GM23248 (cell line): ENCODE results near the gene GYS1. TPM values are rescaled to one million over a fixed set of nuclear protein-coding genes. Genes with fewer than 3 reads are reported as not detected.
A peak's percentile ranks its signal among the peaks of the same experiment; 100 is the strongest.

Source experiments
- DNase-seq: peaks from one replicate; pipeline ENCODE4 v3.0.0-alpha.2; 2015
- H2AFZ ChIP-seq: fragments of 200-600 bp; sonication (generic); 2 replicates; pipeline ENCODE4 v1.6.1; 2016; ENCODE audit warnings: antibody characterized with exemption
- H3F3A ChIP-seq: fragments of 200-600 bp; sonication (generic); 2 replicates; pipeline ENCODE4 v1.6.1; 2016; ENCODE audit warnings: mild to moderate bottlenecking, antibody characterized with exemption, mixed run types; ENCODE audit not compliant: insufficient read depth
- H3K27ac ChIP-seq: fragments of 200-600 bp; sonication (generic); 2 replicates; pipeline ENCODE4 v1.5.1; 2016; ENCODE audit warnings: mild to moderate bottlenecking
- H3K27me3 ChIP-seq: fragments of 200-600 bp; sonication (generic); replicated peaks from 2 replicates; pipeline ENCODE4 v1.6.1; 2016; ENCODE audit warnings: mild to moderate bottlenecking; ENCODE audit not compliant: insufficient read depth
- H3K36me3 ChIP-seq: fragments of 200-600 bp; sonication (generic); 2 replicates; pipeline ENCODE4 v1.6.1; 2016; ENCODE audit warnings: low read depth, mild to moderate bottlenecking
- H3K4me1 ChIP-seq: fragments of 200-600 bp; sonication (generic); 2 replicates; pipeline ENCODE4 v1.6.1; 2016; ENCODE audit warnings: mild to moderate bottlenecking; ENCODE audit not compliant: insufficient read depth
- H3K4me2 ChIP-seq: fragments of 200-600 bp; sonication (generic); one replicate; pipeline ENCODE4 v1.6.1; 2016; ENCODE audit warnings: mild to moderate bottlenecking; ENCODE audit not compliant: unreplicated experiment
- H3K4me3 ChIP-seq: fragments of 200-600 bp; sonication (generic); 2 replicates; pipeline ENCODE4 v1.5.1; 2016; ENCODE audit warnings: mild to moderate bottlenecking
- H3K79me2 ChIP-seq: fragments of 200-600 bp; sonication (generic); 2 replicates; pipeline ENCODE4 v1.6.1; 2016; ENCODE audit warnings: mild to moderate bottlenecking; ENCODE audit not compliant: insufficient read depth
- H3K9ac ChIP-seq: fragments of 200-600 bp; sonication (generic); 2 replicates; pipeline ENCODE4 v1.6.1; 2016; ENCODE audit warnings: mild to moderate bottlenecking
- H3K9me2 ChIP-seq: fragments of 200-600 bp; sonication (generic); 2 replicates; pipeline ENCODE4 v1.6.1; 2016; ENCODE audit warnings: mixed run types, mild to moderate bottlenecking, moderate library complexity; ENCODE audit not compliant: insufficient read depth
- H3K9me3 ChIP-seq: fragments of 200-600 bp; sonication (generic); one replicate; pipeline ENCODE4 v1.6.1; 2017; ENCODE audit warnings: low read depth
- H4K20me1 ChIP-seq: fragments of 200-600 bp; sonication (generic); 2 replicates; pipeline ENCODE4 v1.6.0; 2016; ENCODE audit not compliant: insufficient read depth
- EZH2 ChIP-seq: fragments of 200-600 bp; sonication (generic); IDR thresholded peaks from 2 replicates; pipeline ENCODE4 v1.6.1; 2018; ENCODE audit warnings: antibody characterized with exemption, mild to moderate bottlenecking; ENCODE audit not compliant: insufficient read depth, poor library complexity, severe bottlenecking
- EZH2phosphoT487 ChIP-seq: fragments of 200-600 bp; sonication (generic); IDR thresholded peaks from 2 replicates; pipeline ENCODE4 v1.6.1; 2018; ENCODE audit warnings: antibody characterized with exemption, moderate library complexity, mild to moderate bottlenecking, low read depth; ENCODE audit not compliant: insufficient read depth
- WGBS, 2 experiments: methylation state at CpG; one replicate each; pipeline ENCODE4 v1.1.6; 2015 to 2017; ENCODE audit warnings: low lambda C conversion rate in 2 of 2, low coverage in 1 of 2; ENCODE audit errors: missing lambda C conversion rate in 2 of 2; 5-methylcytosine and 5-hydroxymethylcytosine counted together
- in situ Hi-C: fragments of 300-500 bp; cut with MboI; formaldehyde crosslinking; loops from 2 replicates; pipeline ENCODE4 v1.15.0; 2020
- polyA plus RNA-seq: library from polyadenylated mRNA; unstranded; fragments of >200 nt; fragmentation: Nextera tagmentation; extraction: Ambion mirVana; gene quantifications from 2 replicates; pipeline ENCODE4 v1.2.1, GENCODE V29; 2016
- total RNA-seq: library from RNA; depleted of rRNA; stranded (reverse); fragments of >200 nt; shearing (Covaris generic); gene quantifications from 2 replicates; pipeline ENCODE4 v1.2.3, GENCODE V29; 2014

Gene GYS1
- total and polyA plus RNA-seq, 2 experiments from 2014 or later: 78.4 to 85.6 TPM

- Histone ChIP-seq H3K79me2 (no peaks in the 10 kb centered on the region), H3K27me3 (no peaks in the 10 kb centered on the region), H3K9ac (no peak overlapping the region), H2AFZ (no peak overlapping the region), H3K4me3 (no peak overlapping the region), H3K4me1 (peaks cover 9% of the 10 kb centered on the region), H3K9me2 (no peaks in the 10 kb centered on the region), H4K20me1 (no peaks in the 10 kb centered on the region), H3F3A (no peaks in the 10 kb centered on the region), H3K27ac (no peak overlapping the region), H3K36me3 (no peaks in the 10 kb centered on the region), H3K4me2 (no peak overlapping the region), H3K9me3 (no peaks in the 10 kb centered on the region)
- WGBS, 2 experiments: 89 to 91% methylated on average over 29 to 32 of the region's 32 CpGs
- DNase-seq: peak; percentile 23
- in situ Hi-C loops: no loop called here
- TF ChIP-seq EZH2 (no peak), EZH2phosphoT487 (no peak)
Measured at GRCh38 chr19:49014123-49014869, 21.2 kb upstream of the GYS1 start.

- Histone ChIP-seq H3K9me2 (no peaks in the 10 kb centered on the region), H3K79me2 (no peaks in the 10 kb centered on the region), H2AFZ (no peak overlapping the region), H3K27ac (no peak overlapping the region), H3K27me3 (no peaks in the 10 kb centered on the region), H3K4me2 (no peak overlapping the region), H4K20me1 (no peaks in the 10 kb centered on the region), H3F3A (no peaks in the 10 kb centered on the region), H3K9me3 (no peaks in the 10 kb centered on the region), H3K4me3 (no peak overlapping the region), H3K4me1 (no peaks in the 10 kb centered on the region), H3K9ac (no peak overlapping the region), H3K36me3 (peaks cover 3% of the 10 kb centered on the region; the same call in 1 of the 2 replicates)
- 82 to 92% methylated on average over 12 to 17 of the region's 17 CpGs for WGBS, 2 experiments
- in situ Hi-C loops: no loop called here
- TF ChIP-seq EZH2phosphoT487 (no peak), EZH2 (no peak)
- no peak for DNase-seq
Measured at GRCh38 chr19:49011194-49011593, 18.1 kb upstream of the GYS1 start.

DNA sequence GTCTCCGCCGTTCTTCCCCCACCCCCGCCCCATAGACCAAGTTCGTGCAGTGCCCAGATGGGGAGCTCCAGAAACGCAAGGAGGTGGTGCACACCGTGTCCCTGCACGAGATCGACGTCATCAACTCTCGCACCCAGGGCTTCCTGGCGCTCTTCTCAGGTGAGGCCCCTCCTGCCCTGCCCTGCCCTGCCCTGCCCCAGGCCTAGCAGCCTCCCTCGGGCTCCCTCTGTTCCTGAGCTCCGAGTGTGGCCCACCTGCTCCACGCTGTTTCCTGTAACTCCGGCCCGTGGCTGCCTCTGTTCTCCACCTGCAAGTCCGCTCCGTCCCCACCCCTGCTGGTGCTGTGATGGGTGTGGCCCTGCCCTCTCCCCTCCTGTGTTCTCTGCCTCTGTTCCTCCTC, 17.3 kb upstream of the GYS1 start:
- Histone ChIP-seq H3K4me2 (no peak overlapping the region), H3K27me3 (no peaks in the 10 kb centered on the region), H3K9me2 (no peaks in the 10 kb centered on the region), H3K4me1 (no peaks in the 10 kb centered on the region), H3K79me2 (no peaks in the 10 kb centered on the region), H3K9ac (no peak overlapping the region), H3K9me3 (no peaks in the 10 kb centered on the region), H2AFZ (no peak overlapping the region), H4K20me1 (no peaks in the 10 kb centered on the region), H3K4me3 (no peak overlapping the region), H3F3A (no peaks in the 10 kb centered on the region), H3K27ac (no peak overlapping the region), H3K36me3 (peaks cover 3% of the 10 kb centered on the region; the same call in 1 of the 2 replicates)
- no peak for DNase-seq
- TF ChIP-seq EZH2: no peak
- TF ChIP-seq EZH2phosphoT487: no peak
- 80 to 86% methylated on average over 15 to 18 of the region's 18 CpGs for WGBS, 2 experiments
- in situ Hi-C loops: no loop called here

- in situ Hi-C loops: no loop called here
- DNase-seq: no peak
- no peak overlapping the region for H2AFZ ChIP-seq
- H3K9ac ChIP-seq: no peak overlapping the region
- no peaks in the 10 kb centered on the region for H3K79me2 ChIP-seq
- H3K9me3 ChIP-seq: no peaks in the 10 kb centered on the region
- no peak overlapping the region for H3K4me3 ChIP-seq
- no peaks in the 10 kb centered on the region for H3K9me2 ChIP-seq
- no peaks in the 10 kb centered on the region for H3K4me1 ChIP-seq
- no peaks in the 10 kb centered on the region for H4K20me1 ChIP-seq
- H3K27me3 ChIP-seq: no peaks in the 10 kb centered on the region
- H3K36me3 ChIP-seq: peaks cover 3% of the 10 kb centered on the region; the same call in 1 of the 2 replicates
- 88 to 91% methylated on average over 17 to 18 of the region's 18 CpGs for WGBS, 2 experiments
- H3F3A ChIP-seq: no peaks in the 10 kb centered on the region
- no peak for TF ChIP-seq EZH2
- no peak for TF ChIP-seq EZH2phosphoT487
- H3K27ac ChIP-seq: no peak overlapping the region
- no peak overlapping the region for H3K4me2 ChIP-seq
Measured at GRCh38 chr19:49009828-49010227, 16.7 kb upstream of the GYS1 start.
